ENCODE measurements around the gene ZBTB7C.

The ZBTB7C gene

DNA sequence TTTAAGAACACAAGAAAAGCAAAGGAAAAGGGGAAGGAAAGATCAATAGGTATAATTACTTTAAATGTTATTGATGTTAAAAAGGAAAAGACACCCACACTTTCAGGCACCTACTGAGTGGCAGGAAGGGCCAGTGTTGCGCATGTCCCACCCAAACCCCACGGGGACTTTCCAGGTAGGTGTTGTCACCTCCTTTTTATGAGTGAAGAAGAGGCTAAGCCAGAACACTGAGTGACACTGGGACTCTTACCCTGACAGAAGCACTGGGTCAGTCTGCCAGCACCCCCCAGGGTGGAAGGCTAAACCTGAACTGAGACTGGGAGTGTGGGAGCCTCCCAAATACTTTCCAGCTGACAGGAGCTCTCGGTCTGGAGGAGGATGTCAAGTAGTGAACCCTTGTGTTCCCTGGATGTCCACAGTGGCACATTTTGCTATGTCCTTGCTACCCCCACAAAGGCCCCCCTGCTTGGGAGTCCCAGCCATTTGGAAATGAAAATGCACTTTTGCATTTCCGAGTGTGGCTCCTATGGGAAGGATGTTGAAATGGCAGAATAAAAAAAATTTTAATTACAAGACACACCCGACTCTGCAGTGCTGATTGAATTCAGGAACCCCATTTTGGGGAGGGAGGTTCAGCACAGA lies 387.8 kb downstream of the ZBTB7C start:
- TF ChIP-seq POLR2AphosphoS5 (IDR thresholded peaks at IDR 0.05; ENCODE audit: low read depth, low read length) (no peak), SIN3A (IDR thresholded peaks at IDR 0.05; ENCODE audit: borderline replicate concordance, insufficient read depth, low read length) (no peak), REST (IDR thresholded peaks at IDR 0.05; ENCODE audit: insufficient read depth in 1 of 2, low read depth in 2 of 2, low read length in 2 of 2) (no peak), FOXP2 (optimal IDR thresholded peaks at IDR 0.05; ENCODE audit: borderline replicate concordance, extremely low read depth, extremely low read length, insufficient read depth) (no peak), TAF1 (IDR thresholded peaks at IDR 0.05; ENCODE audit: borderline replicate concordance, insufficient read depth, low read length) (no peak)

DNA sequence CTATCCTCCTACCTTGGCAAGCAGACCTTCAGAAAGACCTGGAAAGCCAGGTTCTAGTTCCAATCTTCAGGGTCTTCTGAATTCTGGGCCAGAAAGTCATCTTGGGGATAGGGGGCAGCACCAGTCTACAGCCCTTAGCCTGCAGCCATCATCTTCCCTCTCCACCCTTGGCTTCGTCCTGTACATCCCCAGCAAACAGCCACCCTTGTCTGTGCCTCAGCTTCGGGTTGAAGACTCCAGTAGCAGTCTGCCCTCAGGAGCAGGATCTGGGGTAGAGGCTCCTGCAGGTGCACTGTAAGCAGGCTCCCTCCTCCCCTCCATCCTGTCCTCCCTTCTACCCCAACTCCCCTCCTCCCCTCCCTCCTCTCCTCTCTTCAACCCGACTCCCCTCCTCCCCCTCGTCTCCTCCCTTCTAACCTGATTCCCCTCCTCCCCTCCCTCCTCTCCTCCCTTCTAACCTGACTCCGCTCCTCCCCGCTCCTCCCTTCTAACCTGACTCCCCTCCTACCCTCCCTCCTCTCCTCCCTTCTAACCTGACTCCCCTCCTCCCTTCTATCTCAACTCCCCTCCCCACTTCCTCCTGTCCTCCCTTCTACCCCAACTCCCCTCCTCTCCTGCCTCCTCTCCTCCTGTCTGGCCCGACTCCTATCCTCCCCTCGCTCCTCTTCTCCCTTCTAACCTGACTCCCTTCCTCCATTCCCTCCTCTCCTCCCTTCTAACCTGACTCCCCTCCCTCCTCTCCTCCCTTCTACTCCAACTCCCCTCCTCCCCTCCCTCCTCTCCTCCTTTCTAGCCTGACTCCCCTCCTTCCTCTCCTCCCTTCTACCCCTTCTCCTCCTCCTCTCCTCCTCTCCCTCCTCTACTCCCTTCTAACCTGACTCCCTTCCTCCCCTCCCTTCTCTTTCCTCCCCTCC lies 388.6 kb downstream of the ZBTB7C start:
- no peak for TF ChIP-seq POLR2AphosphoS5 (IDR thresholded peaks at IDR 0.05; ENCODE audit: low read depth, low read length)
- TF ChIP-seq REST (IDR thresholded peaks at IDR 0.05; ENCODE audit: insufficient read depth in 1 of 2, low read depth in 2 of 2, low read length in 2 of 2), result no peak
- TF ChIP-seq SIN3A (IDR thresholded peaks at IDR 0.05; ENCODE audit: borderline replicate concordance, insufficient read depth, low read length), result no peak
- TF ChIP-seq FOXP2 (optimal IDR thresholded peaks at IDR 0.05; ENCODE audit: borderline replicate concordance, extremely low read depth, extremely low read length, insufficient read depth), result no peak
- no peak for TF ChIP-seq TAF1 (IDR thresholded peaks at IDR 0.05; ENCODE audit: borderline replicate concordance, insufficient read depth, low read length)

GRCh38 chr18:48019557-48020325 lies 389.4 kb downstream of the ZBTB7C start:
- no peak for TF ChIP-seq TAF1 (IDR thresholded peaks at IDR 0.05; ENCODE audit: borderline replicate concordance, insufficient read depth, low read length)
- no peak for TF ChIP-seq POLR2AphosphoS5 (IDR thresholded peaks at IDR 0.05; ENCODE audit: low read depth, low read length)
- TF ChIP-seq FOXP2 (optimal IDR thresholded peaks at IDR 0.05; ENCODE audit: borderline replicate concordance, extremely low read depth, extremely low read length, insufficient read depth), result no peak
- TF ChIP-seq REST (IDR thresholded peaks at IDR 0.05; ENCODE audit: insufficient read depth in 1 of 2, low read depth in 2 of 2, low read length in 2 of 2), result no peak

GRCh38 chr18:48018851-48019250 lies 390.3 kb downstream of the ZBTB7C start:
- TF ChIP-seq REST (IDR thresholded peaks at IDR 0.05; ENCODE audit: insufficient read depth in 1 of 2, low read depth in 2 of 2, low read length in 2 of 2) (no peak), TAF1 (IDR thresholded peaks at IDR 0.05; ENCODE audit: borderline replicate concordance, insufficient read depth, low read length) (no peak), POLR2AphosphoS5 (IDR thresholded peaks at IDR 0.05; ENCODE audit: low read depth, low read length) (no peak), FOXP2 (optimal IDR thresholded peaks at IDR 0.05; ENCODE audit: borderline replicate concordance, extremely low read depth, extremely low read length, insufficient read depth) (no peak), SIN3A (IDR thresholded peaks at IDR 0.05; ENCODE audit: borderline replicate concordance, insufficient read depth, low read length) (no peak)
